HEK293 (cell line): ENCODE results near the gene GTSE1.
A peak's percentile ranks its signal among the peaks of the same experiment; 100 is the strongest.

Source experiments
- CTCF ChIA-PET: fragments of 350-600 bp; formaldehyde crosslinking; extraction: SDS; loops from one replicate; lab custom pipeline; 2021; ENCODE audit warnings: antibody characterized with exemption; lab: Yijun Ruan, JAX
- POLR2A ChIA-PET: fragments of 300-600 bp; formaldehyde crosslinking; extraction: SDS; loops from one replicate; lab custom pipeline; 2020; ENCODE audit warnings: antibody characterized with exemption, inconsistent platforms; lab: Yijun Ruan, JAX
- H3K27ac ChIP-seq: fragments of 200-500 bp; sonication (Bioruptor generic); 2 replicates; pipeline ENCODE4 v1.5.1; 2014; ENCODE audit warnings: low read depth, low read length, control low read depth, inconsistent platforms; ENCODE audit errors: extremely low read depth
- H3K36me3 ChIP-seq, 2 experiments: fragments of 200-500 bp in 1 of 2; sonication (Bioruptor generic) in 1 of 2; 1 replicate in 1 of 2; 2 replicates in 1 of 2; pipeline ENCODE4 v1.5.1; 2014 to 2017; ENCODE audit warnings: inconsistent platforms in 2 of 2, low read length in 2 of 2; ENCODE audit not compliant: control insufficient read depth in 2 of 2, insufficient read depth in 1 of 2
- H3K4me1 ChIP-seq: fragments of 200-500 bp; sonication (Bioruptor generic); 2 replicates; pipeline ENCODE4 v1.5.1; 2014; ENCODE audit warnings: mild to moderate bottlenecking, low read length, inconsistent platforms; ENCODE audit not compliant: control insufficient read depth, insufficient read depth
- H3K4me3 ChIP-seq: 2 replicates; pipeline ENCODE4 v1.5.1; 2011; ENCODE audit warnings: low read depth, mild to moderate bottlenecking, control low read depth, low read length, moderate library complexity
- H3K9me3 ChIP-seq: fragments of 200-500 bp; sonication (Bioruptor generic); 2 replicates; pipeline ENCODE4 v1.5.1; 2014; ENCODE audit warnings: low read depth, low read length, inconsistent platforms; ENCODE audit not compliant: control insufficient read depth, insufficient read depth
- PBX3 ChIP-seq: sonication (generic); formaldehyde crosslinking; IDR thresholded peaks from 2 replicates; pipeline ENCODE4 v1.8.1; 2022; ENCODE audit warnings: mild to moderate bottlenecking, moderate library complexity, missing genetic modification reagents
- PRDM1 ChIP-seq: fragments of 450-650 bp; formaldehyde crosslinking; IDR thresholded peaks from 2 replicates; pipeline ENCODE4; 2016; ENCODE audit warnings: missing biosample characterization, missing genetic modification characterization
- YY1 ChIP-seq: fragments of 450-650 bp; formaldehyde crosslinking; IDR thresholded peaks from 2 replicates; pipeline ENCODE4 v1.5.1; 2018; ENCODE audit warnings: missing biosample characterization, missing genetic modification characterization
- ZBTB48 ChIP-seq: fragments of 450-650 bp; formaldehyde crosslinking; IDR thresholded peaks from 2 replicates; pipeline ENCODE4 v1.5.1; 2016; ENCODE audit warnings: missing biosample characterization, missing genetic modification characterization
- ZBTB6 ChIP-seq: fragments of 450-650 bp; formaldehyde crosslinking; IDR thresholded peaks from 2 replicates; pipeline ENCODE4 v1.5.1; 2017; ENCODE audit warnings: missing biosample characterization, missing genetic modification characterization
- ZNF10 ChIP-seq: fragments of 450-650 bp; formaldehyde crosslinking; IDR thresholded peaks from 2 replicates; pipeline ENCODE4 v1.5.1; 2017; ENCODE audit warnings: missing biosample characterization, missing genetic modification characterization
- ZNF157 ChIP-seq: fragments of 450-650 bp; formaldehyde crosslinking; IDR thresholded peaks from 2 replicates; pipeline ENCODE4 v1.5.1; 2016; ENCODE audit warnings: missing biosample characterization, missing genetic modification characterization
- ZNF23 ChIP-seq: fragments of 450-650 bp; formaldehyde crosslinking; IDR thresholded peaks from 2 replicates; pipeline ENCODE4 v1.5.1; 2016; ENCODE audit warnings: missing biosample characterization, missing genetic modification characterization, borderline replicate concordance
- ZNF354C ChIP-seq: fragments of 450-650 bp; formaldehyde crosslinking; IDR thresholded peaks from 2 replicates; pipeline ENCODE4 v1.5.1; 2016; ENCODE audit warnings: missing biosample characterization, missing genetic modification characterization, low read depth, borderline replicate concordance
- ZNF394 ChIP-seq: fragments of 450-650 bp; formaldehyde crosslinking; IDR thresholded peaks from 2 replicates; pipeline ENCODE4 v1.5.1; 2016; ENCODE audit warnings: missing biosample characterization, missing genetic modification characterization, mild to moderate bottlenecking, moderate library complexity, borderline replicate concordance
- ZNF518A ChIP-seq: fragments of 450-650 bp; formaldehyde crosslinking; conservative IDR thresholded peaks from 2 replicates; pipeline ENCODE4 v1.5.1; 2016; ENCODE audit warnings: low read depth, missing biosample characterization, missing genetic modification characterization
- ZNF530 ChIP-seq: fragments of 450-650 bp; formaldehyde crosslinking; IDR thresholded peaks from 2 replicates; pipeline ENCODE4 v1.5.1; 2016; ENCODE audit warnings: low read depth, missing biosample characterization, missing genetic modification characterization
- ZNF654 ChIP-seq: fragments of 450-650 bp; formaldehyde crosslinking; IDR thresholded peaks from 2 replicates; pipeline ENCODE4 v1.5.1; 2016; ENCODE audit warnings: low read depth, missing biosample characterization, missing genetic modification characterization
- TF ChIP-seq, protein P1 (sequence below): fragments of 450-650 bp; formaldehyde crosslinking; IDR thresholded peaks from 2 replicates; pipeline ENCODE4 v1.5.1; 2016; ENCODE audit warnings: missing biosample characterization, missing genetic modification characterization
- TF ChIP-seq, protein P2 (sequence below): fragments of 450-650 bp; formaldehyde crosslinking; IDR thresholded peaks from 2 replicates; pipeline ENCODE4 v1.5.1; 2016; ENCODE audit warnings: missing biosample characterization, missing genetic modification characterization, low read depth
- TF ChIP-seq, protein P3 (sequence below): fragments of 450-650 bp; formaldehyde crosslinking; IDR thresholded peaks from 2 replicates; pipeline ENCODE4 v1.5.1; 2017; ENCODE audit warnings: missing biosample characterization, missing genetic modification characterization
- TF ChIP-seq, protein P4 (sequence below): fragments of 450-650 bp; formaldehyde crosslinking; IDR thresholded peaks from 2 replicates; pipeline ENCODE4 v1.5.1; 2016; ENCODE audit warnings: missing biosample characterization, missing genetic modification characterization

The GTSE1 gene

GRCh38 chr22:46367707-46368191 lies 71.1 kb downstream of the GTSE1 start (continued):
- TF ChIP-seq, protein P1, sequence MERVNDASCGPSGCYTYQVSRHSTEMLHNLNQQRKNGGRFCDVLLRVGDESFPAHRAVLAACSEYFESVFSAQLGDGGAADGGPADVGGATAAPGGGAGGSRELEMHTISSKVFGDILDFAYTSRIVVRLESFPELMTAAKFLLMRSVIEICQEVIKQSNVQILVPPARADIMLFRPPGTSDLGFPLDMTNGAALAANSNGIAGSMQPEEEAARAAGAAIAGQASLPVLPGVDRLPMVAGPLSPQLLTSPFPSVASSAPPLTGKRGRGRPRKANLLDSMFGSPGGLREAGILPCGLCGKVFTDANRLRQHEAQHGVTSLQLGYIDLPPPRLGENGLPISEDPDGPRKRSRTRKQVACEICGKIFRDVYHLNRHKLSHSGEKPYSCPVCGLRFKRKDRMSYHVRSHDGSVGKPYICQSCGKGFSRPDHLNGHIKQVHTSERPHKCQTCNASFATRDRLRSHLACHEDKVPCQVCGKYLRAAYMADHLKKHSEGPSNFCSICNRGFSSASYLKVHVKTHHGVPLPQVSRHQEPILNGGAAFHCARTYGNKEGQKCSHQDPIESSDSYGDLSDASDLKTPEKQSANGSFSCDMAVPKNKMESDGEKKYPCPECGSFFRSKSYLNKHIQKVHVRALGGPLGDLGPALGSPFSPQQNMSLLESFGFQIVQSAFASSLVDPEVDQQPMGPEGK (tag by site-specific recombination): peak; percentile 49
- TF ChIP-seq ZBTB48 (tag by site-specific recombination) (0 out of 2 replicates have a peak, but pooled peaks have one; percentile 32), ZBTB6 (tag by site-specific recombination) (no peak), ZNF354C (tag by site-specific recombination) (no peak)
- TF ChIP-seq, protein P2, sequence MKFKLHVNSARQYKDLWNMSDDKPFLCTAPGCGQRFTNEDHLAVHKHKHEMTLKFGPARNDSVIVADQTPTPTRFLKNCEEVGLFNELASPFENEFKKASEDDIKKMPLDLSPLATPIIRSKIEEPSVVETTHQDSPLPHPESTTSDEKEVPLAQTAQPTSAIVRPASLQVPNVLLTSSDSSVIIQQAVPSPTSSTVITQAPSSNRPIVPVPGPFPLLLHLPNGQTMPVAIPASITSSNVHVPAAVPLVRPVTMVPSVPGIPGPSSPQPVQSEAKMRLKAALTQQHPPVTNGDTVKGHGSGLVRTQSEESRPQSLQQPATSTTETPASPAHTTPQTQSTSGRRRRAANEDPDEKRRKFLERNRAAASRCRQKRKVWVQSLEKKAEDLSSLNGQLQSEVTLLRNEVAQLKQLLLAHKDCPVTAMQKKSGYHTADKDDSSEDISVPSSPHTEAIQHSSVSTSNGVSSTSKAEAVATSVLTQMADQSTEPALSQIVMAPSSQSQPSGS (tag by site-specific recombination): no peak

DNA sequence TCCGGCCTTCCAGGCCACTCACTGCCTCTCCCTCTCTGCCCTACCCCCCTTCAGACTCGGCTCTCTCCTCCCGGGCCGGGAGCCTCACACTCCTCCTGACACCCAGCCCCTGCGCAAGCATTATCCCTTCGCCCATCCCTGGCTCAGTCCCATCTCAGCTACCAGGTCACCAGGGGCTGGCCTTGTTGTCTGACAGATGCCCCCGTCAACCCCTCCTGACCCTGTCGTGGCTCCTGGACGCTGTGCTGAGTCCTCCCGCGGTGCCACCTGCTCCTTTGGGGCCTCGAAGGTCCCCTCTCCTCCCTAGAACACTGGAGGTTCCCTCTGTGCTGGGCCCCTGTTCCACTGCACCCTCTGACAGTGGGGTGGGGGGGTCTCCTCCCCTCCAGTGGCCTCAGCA lies 71.8 kb downstream of the GTSE1 start:
- ChIA-PET CTCF (interaction anchor here (0.6 to 2.6 kb wide), 40 partner anchors 9 to 1548 kb away, joined by 3 to 77 read pairs (median 4); no protein-coding TSS in a partner anchor), POLR2A (interaction anchor here (1.4 to 1.5 kb wide), 2 partner anchors 170 to 185 kb away, joined by 3 read pairs; no protein-coding TSS in a partner anchor)
- H3K4me3 ChIP-seq: no peak overlapping the region
- H3K27ac ChIP-seq: no peak overlapping the region
- no peaks in the 10 kb centered on the region for H3K4me1 ChIP-seq
- no peaks in the 10 kb centered on the region for H3K9me3 ChIP-seq
- H3K36me3 ChIP-seq: peaks cover 0 to 35% of the 10 kb centered on the region in 2 experiments; a peak in 2 of 3 replicates
- TF ChIP-seq, protein P2 (tag by site-specific recombination): no peak
- no peak for TF ChIP-seq PBX3 (CRISPR knock-in tag)
- TF ChIP-seq ZNF23 (tag by site-specific recombination): no peak
- no peak for TF ChIP-seq ZNF394 (tag by site-specific recombination)
- no peak for TF ChIP-seq PRDM1 (tag by site-specific recombination)
- TF ChIP-seq ZNF10 (tag by site-specific recombination): no peak
- no peak for TF ChIP-seq ZNF654 (tag by site-specific recombination)
- TF ChIP-seq, protein P3, sequence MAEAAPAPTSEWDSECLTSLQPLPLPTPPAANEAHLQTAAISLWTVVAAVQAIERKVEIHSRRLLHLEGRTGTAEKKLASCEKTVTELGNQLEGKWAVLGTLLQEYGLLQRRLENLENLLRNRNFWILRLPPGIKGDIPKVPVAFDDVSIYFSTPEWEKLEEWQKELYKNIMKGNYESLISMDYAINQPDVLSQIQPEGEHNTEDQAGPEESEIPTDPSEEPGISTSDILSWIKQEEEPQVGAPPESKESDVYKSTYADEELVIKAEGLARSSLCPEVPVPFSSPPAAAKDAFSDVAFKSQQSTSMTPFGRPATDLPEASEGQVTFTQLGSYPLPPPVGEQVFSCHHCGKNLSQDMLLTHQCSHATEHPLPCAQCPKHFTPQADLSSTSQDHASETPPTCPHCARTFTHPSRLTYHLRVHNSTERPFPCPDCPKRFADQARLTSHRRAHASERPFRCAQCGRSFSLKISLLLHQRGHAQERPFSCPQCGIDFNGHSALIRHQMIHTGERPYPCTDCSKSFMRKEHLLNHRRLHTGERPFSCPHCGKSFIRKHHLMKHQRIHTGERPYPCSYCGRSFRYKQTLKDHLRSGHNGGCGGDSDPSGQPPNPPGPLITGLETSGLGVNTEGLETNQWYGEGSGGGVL: no peak
- TF ChIP-seq YY1 (tag by site-specific recombination): no peak
- no peak for TF ChIP-seq ZNF530 (tag by site-specific recombination)
- TF ChIP-seq ZNF354C (tag by site-specific recombination): no peak
- TF ChIP-seq, protein P4, sequence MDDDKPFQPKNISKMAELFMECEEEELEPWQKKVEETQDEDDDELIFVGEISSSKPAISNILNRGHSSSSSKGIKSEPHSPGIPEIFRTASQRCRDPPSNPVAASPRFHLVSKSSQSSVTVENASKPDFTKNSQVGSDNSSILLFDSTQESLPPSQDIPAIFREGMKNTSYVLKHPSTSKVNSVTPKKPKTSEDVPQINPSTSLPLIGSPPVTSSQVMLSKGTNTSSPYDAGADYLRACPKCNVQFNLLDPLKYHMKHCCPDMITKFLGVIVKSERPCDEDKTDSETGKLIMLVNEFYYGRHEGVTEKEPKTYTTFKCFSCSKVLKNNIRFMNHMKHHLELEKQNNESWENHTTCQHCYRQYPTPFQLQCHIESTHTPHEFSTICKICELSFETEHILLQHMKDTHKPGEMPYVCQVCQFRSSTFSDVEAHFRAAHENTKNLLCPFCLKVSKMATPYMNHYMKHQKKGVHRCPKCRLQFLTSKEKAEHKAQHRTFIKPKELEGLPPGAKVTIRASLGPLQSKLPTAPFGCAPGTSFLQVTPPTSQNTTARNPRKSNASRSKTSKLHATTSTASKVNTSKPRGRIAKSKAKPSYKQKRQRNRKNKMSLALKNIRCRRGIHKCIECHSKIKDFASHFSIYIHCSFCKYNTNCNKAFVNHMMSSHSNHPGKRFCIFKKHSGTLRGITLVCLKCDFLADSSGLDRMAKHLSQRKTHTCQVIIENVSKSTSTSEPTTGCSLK (tag by site-specific recombination): no peak
- TF ChIP-seq ZNF518A (tag by site-specific recombination): no peak
- no peak for TF ChIP-seq ZNF157
